Measurements from ENCODE around the gene SNAP47. TPM values are rescaled to one million over a fixed set of nuclear protein-coding genes. Genes with fewer than 3 reads are reported as not detected.

SNAP47 gene
- total RNA-seq, 1 experiment from 2014 or later, result 39.4 TPM

DNA sequence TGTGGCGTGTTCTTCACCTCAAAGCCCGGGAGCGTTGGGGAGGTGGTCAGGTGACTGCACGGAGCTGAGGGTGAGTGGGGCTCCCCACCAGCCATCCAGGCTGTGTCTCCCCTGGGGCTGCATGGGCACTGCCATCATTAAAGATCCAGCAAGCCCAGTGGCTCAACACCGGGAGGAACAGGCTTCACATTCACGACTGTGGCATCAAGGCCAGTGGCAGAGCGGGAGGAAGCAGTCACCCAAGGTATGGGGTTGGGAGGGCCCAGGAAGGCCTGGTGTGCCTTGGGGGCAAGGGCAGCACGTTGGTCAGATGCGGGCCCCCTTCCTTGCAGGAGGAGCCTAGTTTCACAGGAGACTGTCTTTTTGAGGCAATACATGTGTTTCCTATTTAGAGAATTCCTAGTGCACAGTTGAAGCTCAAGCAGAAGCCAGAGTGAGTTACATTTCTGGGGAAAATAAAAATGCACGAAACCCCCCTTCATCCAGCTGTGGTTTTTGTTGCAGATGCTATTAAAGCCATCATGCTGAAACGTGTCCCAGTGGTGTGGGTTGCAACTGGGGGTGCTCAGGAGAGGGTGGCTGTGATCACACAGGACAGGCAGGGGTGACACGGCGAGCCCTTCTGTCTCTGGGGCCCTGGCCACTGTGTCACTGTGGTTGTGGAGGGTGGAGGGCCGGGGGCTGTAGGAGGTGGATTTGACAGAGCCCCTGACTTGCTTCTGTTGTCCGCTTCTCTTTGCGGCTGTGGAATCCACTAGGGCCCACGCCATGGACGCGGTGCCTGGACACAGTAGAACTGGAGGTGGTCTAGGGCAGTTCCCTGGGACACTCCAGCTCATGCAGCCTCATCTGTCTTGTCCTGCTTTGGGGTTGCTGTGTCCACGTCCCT, 34.1 kb downstream of the SNAP47 start:
- Mint-ChIP-seq H3K4me1 (ENCODE audit: low read depth, unreplicated experiment) (no peaks in the 10 kb centered on the region), H3K27me3 (ENCODE audit: unreplicated experiment) (no peaks in the 10 kb centered on the region), H3K27ac (ENCODE audit: unreplicated experiment) (no peak overlapping the region), H3K36me3 (ENCODE audit: insufficient read depth, unreplicated experiment) (no peaks in the 10 kb centered on the region), H3K4me3 (ENCODE audit: low read depth, unreplicated experiment) (no peak overlapping the region), H3K9me3 (ENCODE audit: low read depth, unreplicated experiment) (no peaks in the 10 kb centered on the region)
- BruUV-seq (replicated peaks), result no TSS peak
- intact Hi-C loops (cut with micrococcal nuclease; ENCODE audit: unreplicated experiment), result no loop called here
- CTCF ChIA-PET, result no interaction called here
- TF ChIP-seq CTCF (IDR thresholded peaks at IDR 0.05; ENCODE audit: unreplicated experiment), result no peak
- DNase-seq, result no peak

- Mint-ChIP-seq H3K4me3 (ENCODE audit: low read depth, unreplicated experiment) (no peak overlapping the region), H3K4me1 (ENCODE audit: low read depth, unreplicated experiment) (no peaks in the 10 kb centered on the region), H3K27ac (ENCODE audit: unreplicated experiment) (no peak overlapping the region), H3K9me3 (ENCODE audit: low read depth, unreplicated experiment) (no peaks in the 10 kb centered on the region), H3K36me3 (ENCODE audit: insufficient read depth, unreplicated experiment) (no peaks in the 10 kb centered on the region), H3K27me3 (ENCODE audit: unreplicated experiment) (no peaks in the 10 kb centered on the region)
- no TSS peak for BruUV-seq (replicated peaks)
- no peak for TF ChIP-seq CTCF (IDR thresholded peaks at IDR 0.05; ENCODE audit: unreplicated experiment)
- DNase-seq, result no peak
- intact Hi-C loops (cut with micrococcal nuclease; ENCODE audit: unreplicated experiment), result no loop called here
- CTCF ChIA-PET, result no interaction called here
These were observed 34.8 kb downstream of the SNAP47 start for GRCh38 chr1:227769936-227770494.

GRCh38 chr1:227770812-227771211, 35.6 kb downstream of the SNAP47 start:
- intact Hi-C loops (cut with micrococcal nuclease; ENCODE audit: unreplicated experiment), result no loop called here
- CTCF ChIA-PET, result no interaction called here
- no peak overlapping the region for H3K27ac Mint-ChIP-seq (ENCODE audit: unreplicated experiment)
- H3K9me3 Mint-ChIP-seq (ENCODE audit: low read depth, unreplicated experiment), result no peaks in the 10 kb centered on the region
- no peaks in the 10 kb centered on the region for H3K27me3 Mint-ChIP-seq (ENCODE audit: unreplicated experiment)
- H3K4me3 Mint-ChIP-seq (ENCODE audit: low read depth, unreplicated experiment), result no peak overlapping the region
- no peaks in the 10 kb centered on the region for H3K4me1 Mint-ChIP-seq (ENCODE audit: low read depth, unreplicated experiment)
- no peaks in the 10 kb centered on the region for H3K36me3 Mint-ChIP-seq (ENCODE audit: insufficient read depth, unreplicated experiment)
- no peak for TF ChIP-seq CTCF (IDR thresholded peaks at IDR 0.05; ENCODE audit: unreplicated experiment)
- no peak for DNase-seq
- no TSS peak for BruUV-seq (replicated peaks)

GRCh38 chr1:227771326-227771725, 36.1 kb downstream of the SNAP47 start:
- H3K27ac Mint-ChIP-seq (ENCODE audit: unreplicated experiment), result no peak overlapping the region
- H3K36me3 Mint-ChIP-seq (ENCODE audit: insufficient read depth, unreplicated experiment), result no peaks in the 10 kb centered on the region
- H3K4me1 Mint-ChIP-seq (ENCODE audit: low read depth, unreplicated experiment), result no peaks in the 10 kb centered on the region
- TF ChIP-seq CTCF (IDR thresholded peaks at IDR 0.05; ENCODE audit: unreplicated experiment), result no peak
- no peak overlapping the region for H3K4me3 Mint-ChIP-seq (ENCODE audit: low read depth, unreplicated experiment)
- CTCF ChIA-PET, result interaction anchor here (0.7 kb wide), 1 partner anchor 478 kb away, joined by 3 read pairs; no protein-coding TSS in a partner anchor
- no peaks in the 10 kb centered on the region for H3K9me3 Mint-ChIP-seq (ENCODE audit: low read depth, unreplicated experiment)
- no peaks in the 10 kb centered on the region for H3K27me3 Mint-ChIP-seq (ENCODE audit: unreplicated experiment)
- no peak for DNase-seq
- intact Hi-C loops (cut with micrococcal nuclease; ENCODE audit: unreplicated experiment), result no loop called here
- no TSS peak for BruUV-seq (replicated peaks)

All from Calu3 (cell line).